HepG2 (cell line): Measurements from ENCODE around the gene CPNE1. TPM values are rescaled to one million over a fixed set of nuclear protein-coding genes. Genes with fewer than 3 reads are reported as not detected.
A peak's percentile ranks its signal among the peaks of the same experiment; 100 is the strongest.

Source experiments
- ATF2 ChIP-seq: sonication (generic); formaldehyde crosslinking; IDR thresholded peaks from 2 replicates; pipeline ENCODE4 v1.4.0; 2020; ENCODE audit warnings: missing genetic modification reagents
- ELF1 ChIP-seq: sonication (generic); formaldehyde crosslinking; IDR thresholded peaks from 2 replicates; pipeline ENCODE4 v1.4.0; 2020; ENCODE audit warnings: missing genetic modification reagents
- ETV5 ChIP-seq: IDR thresholded peaks from 2 replicates; pipeline ENCODE4 v1.6.1; 2018; ENCODE audit warnings: missing biosample characterization, missing genetic modification reagents, inconsistent platforms, borderline replicate concordance
- HNF1A ChIP-seq, 2 experiments: sonication (generic) in 1 of 2; formaldehyde crosslinking in 1 of 2; IDR thresholded peaks; 2 replicates each; pipeline versions ENCODE4 v1.4.0 to v1.6.1; 2016 to 2020; ENCODE audit warnings: borderline replicate concordance in 1 of 2, low read depth in 1 of 2, mild to moderate bottlenecking in 1 of 2, missing genetic modification reagents in 1 of 2
- KDM5B ChIP-seq: sonication (generic); formaldehyde crosslinking; IDR thresholded peaks from 2 replicates; pipeline ENCODE4 v1.4.0; 2020; ENCODE audit warnings: missing genetic modification reagents, mild to moderate bottlenecking, borderline replicate concordance
- MED13 ChIP-seq: sonication (generic); formaldehyde crosslinking; IDR thresholded peaks from 2 replicates; pipeline ENCODE4 v1.5.0; 2020; ENCODE audit warnings: missing genetic modification reagents
- MTA1 ChIP-seq: sonication (generic); formaldehyde crosslinking; IDR thresholded peaks from 2 replicates; pipeline ENCODE4 v1.4.0; 2020; ENCODE audit warnings: missing genetic modification reagents, mild to moderate bottlenecking, borderline replicate concordance
- NONO ChIP-seq, 2 experiments: fragments of 450-650 bp in 1 of 2; sonication (generic) in 1 of 2; formaldehyde crosslinking in 1 of 2; IDR thresholded peaks in 1 of 2; conservative IDR thresholded peaks in 1 of 2; 2 replicates each; pipeline versions ENCODE4 v1.6.1 to v1.8.0; 2017 to 2022; ENCODE audit warnings: mild to moderate bottlenecking in 1 of 2, missing genetic modification reagents in 1 of 2, moderate library complexity in 1 of 2
- RORA ChIP-seq: sonication (generic); formaldehyde crosslinking; IDR thresholded peaks from 2 replicates; pipeline ENCODE4 v1.5.0; 2020; ENCODE audit warnings: mild to moderate bottlenecking, missing genetic modification reagents, moderate library complexity
- RXRB ChIP-seq: IDR thresholded peaks from 2 replicates; pipeline ENCODE4 v1.6.1; 2016; ENCODE audit warnings: borderline replicate concordance, missing genetic modification reagents, missing compliant biosample characterization
- SMAD3 ChIP-seq: sonication (generic); formaldehyde crosslinking; IDR thresholded peaks from 2 replicates; pipeline ENCODE4 v1.4.0; 2020; ENCODE audit warnings: missing genetic modification reagents
- STAG1 ChIP-seq: sonication (generic); formaldehyde crosslinking; IDR thresholded peaks from 2 replicates; pipeline ENCODE4 v1.4.0; 2020; ENCODE audit warnings: missing genetic modification reagents
- TEAD3 ChIP-seq: optimal IDR thresholded peaks from 2 replicates; pipeline ENCODE3; 2016; ENCODE audit warnings: borderline replicate concordance
- TGIF2 ChIP-seq: IDR thresholded peaks from 2 replicates; pipeline ENCODE4 v1.6.1; 2016; ENCODE audit warnings: control low read depth, missing compliant biosample characterization
- YEATS2 ChIP-seq: sonication (generic); formaldehyde crosslinking; IDR thresholded peaks from 2 replicates; pipeline ENCODE4 v1.4.0; 2020; ENCODE audit warnings: missing genetic modification reagents, borderline replicate concordance
- ZBTB20 ChIP-seq: sonication (generic); formaldehyde crosslinking; IDR thresholded peaks from 2 replicates; pipeline ENCODE4 v1.8.1; 2023; ENCODE audit warnings: missing genetic modification reagents, low read depth, mild to moderate bottlenecking, borderline replicate concordance
- ZBTB34 ChIP-seq: sonication (generic); formaldehyde crosslinking; IDR thresholded peaks from 2 replicates; pipeline ENCODE4 v1.8.0; 2022; ENCODE audit warnings: mild to moderate bottlenecking, missing genetic modification reagents
- ZNF124 ChIP-seq: sonication (generic); formaldehyde crosslinking; IDR thresholded peaks from 2 replicates; pipeline ENCODE4 v1.4.0; 2020; ENCODE audit warnings: missing genetic modification reagents
- ZNF605 ChIP-seq: sonication (generic); formaldehyde crosslinking; IDR thresholded peaks from 2 replicates; pipeline ENCODE4 v1.8.0; 2022; ENCODE audit warnings: mild to moderate bottlenecking, missing genetic modification reagents
- ZNF614 ChIP-seq: IDR thresholded peaks from 2 replicates; pipeline ENCODE4 v1.6.1; 2018; ENCODE audit warnings: missing biosample characterization, missing genetic modification reagents, inconsistent platforms, borderline replicate concordance
- ZNF644 ChIP-seq: IDR thresholded peaks from 2 replicates; pipeline ENCODE4 v1.6.1; 2016; ENCODE audit warnings: low read depth
- ZSCAN30 ChIP-seq: sonication (generic); formaldehyde crosslinking; IDR thresholded peaks from 2 replicates; pipeline ENCODE4 v1.5.0; 2020; ENCODE audit warnings: mild to moderate bottlenecking, missing genetic modification reagents
- polyA plus RNA-seq, 8 experiments: library from polyadenylated mRNA; depleted of rRNA in 3 of 8; stranded (reverse) in 7 of 8; unstranded in 1 of 8; fragments of >200 nt; fragmentation: Illumina TruSeq in 4 of 8; extraction: Trizol in 4 of 8; gene quantifications; 2 replicates each; pipeline versions ENCODE4 v1.2.1 to v1.2.3, GENCODE V29; 2011 to 2016; ENCODE audit warnings: low read depth in 4 of 8, missing spikeins in 1 of 8, mixed read lengths in 1 of 8; ENCODE audit not compliant: insufficient read depth in 1 of 8
- total RNA-seq, 5 experiments: library from RNA; depleted of rRNA; stranded (reverse); fragments of >200 nt; fragmentation: Illumina TruSeq; extraction: Trizol; gene quantifications; 2 replicates each; pipeline ENCODE4 v1.2.3, GENCODE V29; 2016; ENCODE audit warnings: low read depth in 1 of 5

The CPNE1 gene
- total and polyA plus RNA-seq, 2 of the 13 experiments (the other 11 are each of a cell fraction or from before 2014, with no cell fraction given) = 408 to 431 TPM

- TF ChIP-seq HNF1A (IDR thresholded peaks at IDR 0.05; ENCODE audit: low read depth) (no peak), HNF1A (CRISPR knock-in tag; IDR thresholded peaks at IDR 0.05; ENCODE audit: borderline replicate concordance) (peak; percentile 56; the same call in 1 of the 2 replicates), ETV5 (CRISPR knock-in tag) (peak; percentile 40; the same call in 1 of the 2 replicates), RORA (peak; percentile 98), YEATS2 (CRISPR knock-in tag) (peak; percentile 51; the same call in 1 of the 2 replicates), ZNF124 (CRISPR knock-in tag) (peak; percentile 33; the same call in 1 of the 2 replicates), MED13 (CRISPR knock-in tag) (no peak), ZBTB34 (CRISPR knock-in tag) (no peak), SMAD3 (CRISPR knock-in tag) (peak; percentile 75; the same call in 1 of the 2 replicates), TGIF2 (CRISPR knock-in tag) (0 out of 2 replicates have a peak, but pooled peaks have one; percentile 28), ZNF605 (CRISPR knock-in tag) (peak; percentile 80; the same call in 1 of the 2 replicates), ZNF644 (CRISPR knock-in tag) (peak; percentile 83), NONO (IDR thresholded peaks at IDR 0.05) (no peak), NONO (CRISPR knock-in tag; conservative IDR thresholded peaks at IDR 0.05) (0 out of 2 replicates have a peak, but pooled peaks have one; percentile 21), ZNF614 (CRISPR knock-in tag) (0 out of 2 replicates have a peak, but pooled peaks have one; percentile 25), ELF1 (CRISPR knock-in tag) (peak; percentile 53; the same call in 1 of the 2 replicates), ZBTB20 (no peak), STAG1 (peak; percentile 20; the same call in 1 of the 2 replicates), ZSCAN30 (0 out of 2 replicates have a peak, but pooled peaks have one; percentile 43), RXRB (peak; percentile 92), KDM5B (no peak), ATF2 (peak; percentile 65; the same call in 1 of the 2 replicates), MTA1 (CRISPR knock-in tag) (peak; percentile 45; the same call in 1 of the 2 replicates), TEAD3 (CRISPR knock-in tag) (peak; percentile 71)
These were observed 30.6 kb upstream of the CPNE1 start (continued) for GRCh38 chr20:35695245-35695749.
